ENCODE data around the gene BRPF3. TPM values are rescaled to one million over a fixed set of nuclear protein-coding genes. Genes with fewer than 3 reads are reported as not detected.

BRPF3 gene
- total RNA-seq, 4 donors from 2014 or later = 13.2 to 21.9 (median 17.6) TPM

DNA sequence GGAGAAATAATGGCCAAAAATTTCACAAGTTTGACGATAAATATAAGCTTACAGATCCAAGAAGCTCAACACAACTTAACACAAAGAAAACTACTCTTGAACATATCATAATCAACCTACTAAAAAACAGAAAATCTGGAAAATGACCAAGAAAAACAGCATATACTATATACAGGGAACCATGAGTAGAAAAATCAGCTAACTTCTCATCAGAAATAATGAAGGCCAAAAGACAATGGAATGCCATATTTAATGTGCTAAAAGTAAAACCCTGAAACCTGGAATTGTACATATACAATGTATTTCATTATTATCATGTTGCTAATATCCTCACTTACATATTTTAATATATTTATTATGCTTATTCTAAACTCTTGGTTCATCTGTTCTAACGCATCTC is 40.9 kb upstream of the BRPF3 start:
- no peak overlapping the region for H3K4me3 ChIP-seq (ENCODE audit: low read depth, poor library complexity, severe bottlenecking)
- TF ChIP-seq, protein P1, sequence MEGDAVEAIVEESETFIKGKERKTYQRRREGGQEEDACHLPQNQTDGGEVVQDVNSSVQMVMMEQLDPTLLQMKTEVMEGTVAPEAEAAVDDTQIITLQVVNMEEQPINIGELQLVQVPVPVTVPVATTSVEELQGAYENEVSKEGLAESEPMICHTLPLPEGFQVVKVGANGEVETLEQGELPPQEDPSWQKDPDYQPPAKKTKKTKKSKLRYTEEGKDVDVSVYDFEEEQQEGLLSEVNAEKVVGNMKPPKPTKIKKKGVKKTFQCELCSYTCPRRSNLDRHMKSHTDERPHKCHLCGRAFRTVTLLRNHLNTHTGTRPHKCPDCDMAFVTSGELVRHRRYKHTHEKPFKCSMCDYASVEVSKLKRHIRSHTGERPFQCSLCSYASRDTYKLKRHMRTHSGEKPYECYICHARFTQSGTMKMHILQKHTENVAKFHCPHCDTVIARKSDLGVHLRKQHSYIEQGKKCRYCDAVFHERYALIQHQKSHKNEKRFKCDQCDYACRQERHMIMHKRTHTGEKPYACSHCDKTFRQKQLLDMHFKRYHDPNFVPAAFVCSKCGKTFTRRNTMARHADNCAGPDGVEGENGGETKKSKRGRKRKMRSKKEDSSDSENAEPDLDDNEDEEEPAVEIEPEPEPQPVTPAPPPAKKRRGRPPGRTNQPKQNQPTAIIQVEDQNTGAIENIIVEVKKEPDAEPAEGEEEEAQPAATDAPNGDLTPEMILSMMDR (IDR thresholded peaks at IDR 0.05) = no peak
- TF ChIP-seq POLR2A (IDR thresholded peaks at IDR 0.05) = no peak
- WGBS, 2 donors = 97 to 98% methylated on average over 2 of the region's 2 CpGs
- intact Hi-C loops (cut with DNase I; ENCODE audit: low total_unique reads) = no loop called here
- DNase-seq (ENCODE audit: low spot score in 2 of 2) = no peak

DNA sequence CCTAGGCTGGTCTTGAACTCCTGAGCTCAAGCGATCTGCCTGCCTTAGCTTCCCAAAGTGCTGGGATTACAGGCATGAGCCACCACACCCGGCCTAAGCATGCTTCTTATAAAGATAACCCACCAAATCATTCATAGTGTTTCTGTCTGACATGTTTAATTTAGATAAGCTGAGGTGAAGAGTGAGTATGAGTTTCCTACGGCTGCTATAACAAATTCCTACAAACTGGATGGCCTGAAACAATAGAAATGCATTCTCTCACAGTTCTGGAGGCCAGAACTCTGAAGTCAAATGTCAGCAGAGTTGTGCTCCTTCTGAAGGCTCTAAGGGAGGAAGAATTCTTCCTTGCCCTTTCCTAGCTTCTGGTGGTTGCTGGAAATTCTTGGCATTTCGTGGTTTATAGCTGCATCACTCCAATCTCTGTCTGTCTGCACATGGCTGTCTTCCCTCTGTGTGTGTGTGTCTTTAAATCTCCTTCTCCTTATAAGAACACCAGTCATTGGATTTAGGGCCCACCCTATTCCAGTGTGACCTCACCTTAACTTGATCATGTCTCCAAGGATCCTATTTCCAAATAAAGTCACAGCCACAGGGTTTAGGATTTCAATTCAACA is 36.3 kb upstream of the BRPF3 start:
- no peak overlapping the region for H3K4me3 ChIP-seq (ENCODE audit: low read depth, poor library complexity, severe bottlenecking)
- intact Hi-C loops (cut with DNase I; ENCODE audit: low total_unique reads) = no loop called here
- no peak for DNase-seq (ENCODE audit: low spot score in 2 of 2)
- 93 to 96% methylated on average over 4 of the region's 4 CpGs for WGBS, 2 donors
- TF ChIP-seq POLR2A (IDR thresholded peaks at IDR 0.05) = no peak
- TF ChIP-seq, protein P1 (IDR thresholded peaks at IDR 0.05) = no peak

DNA sequence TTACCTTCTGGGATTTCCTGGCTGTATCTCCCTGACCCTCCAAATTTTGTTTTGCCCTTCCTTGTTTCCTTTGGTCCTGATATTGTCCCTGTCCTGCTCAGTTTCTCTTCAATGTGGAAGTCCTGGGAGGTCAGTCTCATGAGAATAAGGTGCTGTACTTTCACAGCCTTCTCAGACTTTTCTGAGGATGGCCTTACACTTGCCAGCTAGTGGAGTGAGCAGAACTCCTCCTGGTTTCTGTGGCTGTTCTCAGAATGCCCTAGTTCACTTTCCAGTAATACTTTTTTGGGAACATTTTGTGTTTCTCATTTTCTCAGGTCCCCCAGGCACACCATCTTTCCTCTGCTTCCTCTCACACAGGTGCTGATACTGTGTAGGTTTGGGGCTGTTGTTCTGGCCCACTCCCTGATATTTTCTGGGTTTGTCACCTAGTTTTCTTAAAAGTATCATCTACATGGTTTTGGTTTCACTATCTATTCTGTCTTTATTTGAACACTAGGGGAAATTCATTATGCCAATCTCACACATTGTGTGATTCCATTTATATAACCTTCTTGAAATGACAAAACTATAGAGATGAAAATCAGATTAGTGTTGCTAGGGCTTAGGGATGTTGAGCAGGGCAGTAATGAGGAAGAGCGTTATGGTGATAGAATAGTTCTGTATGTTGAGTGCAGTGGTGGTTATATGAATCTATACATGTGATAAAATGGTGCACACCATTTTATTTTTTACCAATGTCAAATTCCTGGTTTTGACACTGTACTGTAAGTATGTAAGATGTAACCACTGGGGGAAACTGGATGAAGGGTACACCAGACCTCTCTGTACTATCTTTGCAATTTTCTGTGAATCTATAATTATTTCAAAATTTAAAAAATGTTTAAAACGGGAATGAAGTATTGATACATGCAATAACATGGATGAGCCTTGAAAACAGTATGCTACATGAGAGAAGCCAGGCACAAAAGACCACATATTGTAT is 27.2 kb upstream of the BRPF3 start:
- no peak for TF ChIP-seq POLR2A (IDR thresholded peaks at IDR 0.05)
- TF ChIP-seq, protein P1 (IDR thresholded peaks at IDR 0.05) = no peak
- 93 to 99% methylated on average over 2 of the region's 2 CpGs for WGBS, 2 donors
- no peak overlapping the region for H3K4me3 ChIP-seq (ENCODE audit: low read depth, poor library complexity, severe bottlenecking)
- intact Hi-C loops (cut with DNase I; ENCODE audit: low total_unique reads) = no loop called here
- DNase-seq (ENCODE audit: low spot score in 2 of 2) = no peak

DNA sequence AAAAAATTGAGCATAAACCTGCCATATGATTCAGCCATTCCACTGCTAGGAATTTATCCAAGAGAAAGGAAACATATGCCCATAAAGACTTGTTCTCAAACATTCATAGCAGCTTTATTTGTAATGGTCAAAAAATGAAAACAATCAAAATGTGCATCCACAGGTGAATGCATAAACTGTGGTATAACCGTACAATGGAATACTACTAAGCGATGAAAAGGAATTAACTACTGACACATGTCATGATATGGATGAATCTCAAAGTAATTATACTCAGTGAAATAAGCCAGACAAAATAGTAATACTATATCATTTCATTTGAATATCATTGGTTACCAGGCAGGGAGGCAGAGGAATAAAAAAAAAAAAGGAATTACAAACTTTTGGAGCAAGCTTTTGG is 25.8 kb upstream of the BRPF3 start:
- WGBS, 2 donors = 96 to 97% methylated on average over 2 of the region's 2 CpGs
- intact Hi-C loops (cut with DNase I; ENCODE audit: low total_unique reads) = no loop called here
- TF ChIP-seq POLR2A (IDR thresholded peaks at IDR 0.05) = no peak
- TF ChIP-seq, protein P1 (IDR thresholded peaks at IDR 0.05) = no peak
- no peak overlapping the region for H3K4me3 ChIP-seq (ENCODE audit: low read depth, poor library complexity, severe bottlenecking)
- DNase-seq (ENCODE audit: low spot score in 2 of 2) = no peak

DNA sequence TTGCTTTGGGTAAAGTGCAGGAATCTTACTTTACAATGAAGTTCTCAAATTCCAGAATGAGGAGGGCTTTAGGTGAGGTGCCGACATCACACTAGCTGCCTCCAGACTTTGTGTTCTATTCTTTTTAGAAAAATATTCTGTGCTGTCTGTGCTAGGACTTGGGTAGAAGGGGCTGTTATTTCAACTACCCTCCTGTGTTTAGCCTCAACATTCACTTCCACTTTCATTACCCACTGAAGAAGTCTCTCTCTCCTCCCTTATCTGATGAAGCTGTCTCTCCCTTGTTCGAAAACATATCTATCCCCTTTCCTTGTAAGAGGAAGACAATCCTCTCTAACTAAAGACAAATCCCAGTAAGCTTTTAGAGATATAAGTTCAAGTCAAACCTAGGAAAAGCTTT is 25.0 kb upstream of the BRPF3 start:
- no peak for DNase-seq (ENCODE audit: low spot score in 2 of 2)
- TF ChIP-seq, protein P1 (IDR thresholded peaks at IDR 0.05) = no peak
- no peak for TF ChIP-seq POLR2A (IDR thresholded peaks at IDR 0.05)
- no peak overlapping the region for H3K4me3 ChIP-seq (ENCODE audit: low read depth, poor library complexity, severe bottlenecking)
- intact Hi-C loops (cut with DNase I; ENCODE audit: low total_unique reads) = no loop called here
- 85 to 87% methylated on average over 2 of the region's 2 CpGs for WGBS, 2 donors
